Neural crest cell (in vitro differentiated cells): Measurements from ENCODE around the gene TADA2A. TPM values are rescaled to one million over a fixed set of nuclear protein-coding genes. Genes with fewer than 3 reads are reported as not detected.

Source experiments
- DNase-seq: peaks from one replicate; pipeline ENCODE4 v3.0.0; 2021; ENCODE audit warnings: low read depth, mixed read lengths, low spot score
- H3K27ac Mint-ChIP-seq: one replicate; pipeline ENCODE4 v1.8.0; 2021; ENCODE audit warnings: mild to moderate bottlenecking, mixed read lengths; ENCODE audit not compliant: unreplicated experiment
- H3K27me3 Mint-ChIP-seq: 2 replicates; pipeline ENCODE4 v1.8.0; 2021; ENCODE audit warnings: low read depth, mild to moderate bottlenecking, mixed read lengths
- H3K36me3 Mint-ChIP-seq: 2 replicates; pipeline ENCODE4 v1.8.0; 2021; ENCODE audit warnings: low read depth, mild to moderate bottlenecking, mixed read lengths
- H3K4me1 Mint-ChIP-seq: 2 replicates; pipeline ENCODE4 v1.8.0; 2021; ENCODE audit warnings: mixed read lengths
- H3K4me3 Mint-ChIP-seq: one replicate; pipeline ENCODE4 v1.8.0; 2021; ENCODE audit warnings: mild to moderate bottlenecking, mixed read lengths
- H3K9me3 Mint-ChIP-seq: 2 replicates; pipeline ENCODE4 v1.8.0; 2021; ENCODE audit warnings: mixed read lengths
- total RNA-seq: library from RNA; stranded (reverse); gene quantifications from 2 replicates; pipeline ENCODE4 v1.2.1, GENCODE V29; 2021
- TF ChIP-seq, protein P1 (sequence below): fragments of 200-600 bp; sonication (generic); conservative IDR thresholded peaks from 2 replicates; pipeline ENCODE4 v1.5.0; 2021; ENCODE audit warnings: antibody characterized with exemption, mild to moderate bottlenecking

The TADA2A gene
- total RNA-seq, 1 donor from 2014 or later = 36.5 TPM

DNA sequence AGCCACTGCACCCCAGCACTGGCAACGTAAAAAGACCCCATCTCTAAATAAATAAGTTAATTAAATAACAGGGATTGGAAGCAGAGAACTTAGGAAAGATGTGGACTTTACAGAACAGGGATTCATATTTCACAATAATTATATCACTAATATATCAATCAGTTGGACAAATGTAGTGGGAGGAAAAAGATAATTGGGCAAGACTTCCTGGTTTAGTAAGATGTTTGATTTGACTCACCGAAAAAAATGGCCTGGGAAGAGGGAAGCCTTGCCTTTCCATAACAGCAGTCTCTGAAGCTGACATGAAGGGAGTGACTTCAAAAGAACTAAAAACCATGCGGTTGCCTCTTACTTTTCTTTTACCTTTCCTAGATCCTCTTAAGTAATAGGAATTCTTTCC is 46.1 kb upstream of the TADA2A start:
- H3K4me3 Mint-ChIP-seq = no peak overlapping the region
- no peak overlapping the region for H3K27ac Mint-ChIP-seq
- TF ChIP-seq, protein P1, sequence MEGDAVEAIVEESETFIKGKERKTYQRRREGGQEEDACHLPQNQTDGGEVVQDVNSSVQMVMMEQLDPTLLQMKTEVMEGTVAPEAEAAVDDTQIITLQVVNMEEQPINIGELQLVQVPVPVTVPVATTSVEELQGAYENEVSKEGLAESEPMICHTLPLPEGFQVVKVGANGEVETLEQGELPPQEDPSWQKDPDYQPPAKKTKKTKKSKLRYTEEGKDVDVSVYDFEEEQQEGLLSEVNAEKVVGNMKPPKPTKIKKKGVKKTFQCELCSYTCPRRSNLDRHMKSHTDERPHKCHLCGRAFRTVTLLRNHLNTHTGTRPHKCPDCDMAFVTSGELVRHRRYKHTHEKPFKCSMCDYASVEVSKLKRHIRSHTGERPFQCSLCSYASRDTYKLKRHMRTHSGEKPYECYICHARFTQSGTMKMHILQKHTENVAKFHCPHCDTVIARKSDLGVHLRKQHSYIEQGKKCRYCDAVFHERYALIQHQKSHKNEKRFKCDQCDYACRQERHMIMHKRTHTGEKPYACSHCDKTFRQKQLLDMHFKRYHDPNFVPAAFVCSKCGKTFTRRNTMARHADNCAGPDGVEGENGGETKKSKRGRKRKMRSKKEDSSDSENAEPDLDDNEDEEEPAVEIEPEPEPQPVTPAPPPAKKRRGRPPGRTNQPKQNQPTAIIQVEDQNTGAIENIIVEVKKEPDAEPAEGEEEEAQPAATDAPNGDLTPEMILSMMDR = no peak
- H3K9me3 Mint-ChIP-seq = peaks cover 2% of the 10 kb centered on the region
- H3K4me1 Mint-ChIP-seq = peaks cover 45% of the 10 kb centered on the region
- DNase-seq = no peak
- no peaks in the 10 kb centered on the region for H3K27me3 Mint-ChIP-seq
- peaks cover 11% of the 10 kb centered on the region for H3K36me3 Mint-ChIP-seq

DNA sequence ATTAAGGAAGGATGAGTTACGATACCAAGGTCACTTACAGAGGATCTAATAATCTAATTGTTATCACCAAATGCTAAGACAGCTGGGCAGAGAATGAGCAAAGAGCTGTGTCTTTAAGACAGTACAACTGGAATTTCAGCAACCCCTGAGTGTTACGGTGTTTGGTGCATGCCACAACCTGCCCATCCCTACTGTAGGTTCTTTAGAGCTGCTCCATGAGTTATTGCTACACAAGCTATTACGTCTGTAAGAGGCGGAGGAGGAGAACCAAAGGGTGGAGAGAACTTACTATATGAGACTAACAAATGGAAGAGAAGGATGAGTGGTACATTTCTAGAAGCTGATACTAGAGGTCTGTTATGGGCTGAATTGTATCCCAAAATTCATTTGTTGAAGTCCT is 45.1 kb upstream of the TADA2A start:
- Mint-ChIP-seq H3K27me3 (no peaks in the 10 kb centered on the region), H3K27ac (no peak overlapping the region), H3K36me3 (peaks cover 11% of the 10 kb centered on the region), H3K9me3 (peaks cover 2% of the 10 kb centered on the region), H3K4me1 (peaks cover 43% of the 10 kb centered on the region), H3K4me3 (no peak overlapping the region)
- no peak for DNase-seq
- TF ChIP-seq, protein P1 = no peak

DNA sequence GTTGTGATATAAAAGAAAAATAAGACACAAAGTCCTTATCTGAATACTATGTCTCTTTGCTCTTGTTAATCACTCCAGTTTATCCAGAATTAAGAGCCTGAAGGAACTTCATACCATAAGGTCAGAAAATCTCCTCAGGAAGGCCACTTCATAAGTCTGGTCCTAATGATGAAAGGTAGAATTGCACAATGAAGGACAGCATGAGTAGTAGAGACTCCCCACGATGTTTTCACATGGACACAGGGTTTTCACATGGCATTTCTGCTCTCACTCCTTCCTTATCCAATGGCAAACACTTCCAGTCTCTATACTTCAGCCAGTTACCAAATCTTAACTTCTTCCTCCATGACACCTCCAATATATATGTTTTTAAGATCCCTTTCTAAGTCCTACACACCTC is 41.1 kb upstream of the TADA2A start:
- Mint-ChIP-seq H3K4me1 (peaks cover 13% of the 10 kb centered on the region), H3K9me3 (peaks cover 2% of the 10 kb centered on the region), H3K27me3 (no peaks in the 10 kb centered on the region), H3K27ac (no peak overlapping the region), H3K36me3 (peaks cover 8% of the 10 kb centered on the region), H3K4me3 (no peak overlapping the region)
- DNase-seq = no peak
- TF ChIP-seq, protein P1 = no peak

DNA sequence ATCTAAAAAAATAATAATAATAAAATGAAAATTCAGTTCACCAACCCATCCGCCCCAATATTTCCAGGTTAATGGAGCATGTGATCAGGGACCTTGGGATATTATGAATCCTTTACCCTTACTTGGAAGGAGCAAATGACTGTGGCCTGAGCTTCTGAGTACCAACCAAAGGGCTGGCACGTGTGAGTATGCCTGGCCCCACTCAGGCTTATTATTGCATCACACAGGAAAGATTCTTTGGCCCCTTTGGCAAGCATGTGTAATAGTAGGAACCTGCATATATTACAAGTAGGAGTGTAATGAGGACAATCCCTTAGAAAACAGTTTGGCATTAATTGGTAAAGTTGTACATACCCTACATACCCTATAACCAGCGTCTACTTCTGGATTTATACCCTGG is 38.1 kb upstream of the TADA2A start:
- TF ChIP-seq, protein P1 = no peak
- H3K4me1 Mint-ChIP-seq = peaks cover 4% of the 10 kb centered on the region
- no peak overlapping the region for H3K4me3 Mint-ChIP-seq
- H3K27me3 Mint-ChIP-seq = no peaks in the 10 kb centered on the region
- peaks cover 3% of the 10 kb centered on the region for H3K36me3 Mint-ChIP-seq
- no peak overlapping the region for H3K27ac Mint-ChIP-seq
- no peaks in the 10 kb centered on the region for H3K9me3 Mint-ChIP-seq
- DNase-seq = no peak

DNA sequence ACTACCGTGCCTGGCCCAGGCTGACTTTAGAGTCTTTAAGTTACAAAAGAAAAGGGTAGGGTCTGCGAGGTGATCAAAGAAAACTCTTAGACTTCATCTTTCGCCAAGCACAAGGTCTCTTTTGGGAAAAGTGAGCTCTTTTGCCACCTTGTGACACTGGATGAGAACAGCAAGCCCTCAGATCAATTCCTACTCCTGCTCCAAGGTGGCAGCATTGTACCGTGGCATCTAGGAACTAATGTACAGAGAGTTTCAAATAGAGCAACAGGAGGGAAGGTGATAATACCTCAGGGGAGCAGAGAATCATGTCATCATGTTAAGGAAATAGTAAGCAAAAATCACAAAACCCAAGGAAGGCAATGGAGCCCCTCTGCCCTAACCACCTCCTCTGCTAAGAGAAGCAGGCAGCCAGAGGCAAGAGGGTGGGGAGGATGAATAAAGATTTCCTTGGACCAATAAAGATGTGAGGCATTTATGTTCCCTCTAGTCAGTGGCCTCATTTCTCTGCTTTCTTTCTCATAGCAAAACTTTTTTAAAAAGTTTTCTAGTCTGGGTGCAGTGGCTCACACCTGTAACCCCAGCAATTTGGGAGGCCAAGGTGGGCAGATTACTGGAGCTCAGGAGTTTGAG is 33.0 kb upstream of the TADA2A start:
- Mint-ChIP-seq H3K27ac (no peak overlapping the region), H3K36me3 (no peaks in the 10 kb centered on the region)
- TF ChIP-seq, protein P1 = peak; percentile 96

More for the DNA sequence above, 33.0 kb upstream of the TADA2A start:
- Mint-ChIP-seq H3K9me3 (no peaks in the 10 kb centered on the region), H3K4me1 (peaks cover 6% of the 10 kb centered on the region), H3K4me3 (no peak overlapping the region), H3K27me3 (no peaks in the 10 kb centered on the region)
- peak; percentile 55 for DNase-seq
